Fibroblast of lung (primary cell): ENCODE measurements around the gene LRSAM1. TPM values are rescaled to one million over a fixed set of nuclear protein-coding genes. Genes with fewer than 3 reads are reported as not detected.

Experiments used
- DNase-seq, 2 donors: peaks; one replicate each; pipeline versions ENCODE4 v3.0.0 to v3.0.0-alpha.2; 2010; ENCODE audit warnings: low read depth in 2 of 2
- H2AFZ ChIP-seq: 2 replicates; pipeline ENCODE4 v1.5.1; 2012; ENCODE audit warnings: low read length, control low read depth, inconsistent platforms
- H3K27ac ChIP-seq: 2 replicates; pipeline ENCODE4 v1.5.1; 2011; ENCODE audit warnings: low read length, control low read depth; ENCODE audit not compliant: insufficient read depth
- H3K27me3 ChIP-seq: 2 replicates; pipeline ENCODE4 v1.5.1; 2011; ENCODE audit warnings: mild to moderate bottlenecking, low read length; ENCODE audit not compliant: control insufficient read depth, insufficient read depth
- H3K36me3 ChIP-seq: 2 replicates; pipeline ENCODE4 v1.5.1; 2011; ENCODE audit warnings: low read length; ENCODE audit not compliant: control insufficient read depth, insufficient read depth
- H3K4me1 ChIP-seq: 2 replicates; pipeline ENCODE4 v1.5.1; 2011; ENCODE audit warnings: low read length; ENCODE audit not compliant: control insufficient read depth, insufficient read depth; ENCODE audit errors: extremely low read depth
- H3K4me2 ChIP-seq: 2 replicates; pipeline ENCODE4 v1.5.1; 2011; ENCODE audit warnings: low read length, control low read depth; ENCODE audit not compliant: insufficient read depth; ENCODE audit errors: extremely low read depth
- H3K4me3 ChIP-seq, 4 experiments: fragments of 200-600 bp in 1 of 4; sonication (generic) in 1 of 4; replicated peaks in 1 of 4; 2 replicates each; pipeline ENCODE4 v1.5.1; 2011 to 2016; ENCODE audit warnings: low read length in 4 of 4, low read depth in 3 of 4, mild to moderate bottlenecking in 3 of 4, control low read depth in 2 of 4, inconsistent platforms in 1 of 4, mixed read lengths in 1 of 4; ENCODE audit not compliant: insufficient read depth in 1 of 4; ENCODE audit errors: control extremely low read depth in 1 of 4
- H3K79me2 ChIP-seq: 2 replicates; pipeline ENCODE4 v1.5.1; 2012; ENCODE audit warnings: mild to moderate bottlenecking, low read length, inconsistent platforms; ENCODE audit not compliant: control insufficient read depth, insufficient read depth
- H3K9ac ChIP-seq: 2 replicates; pipeline ENCODE4 v1.5.1; 2011; ENCODE audit warnings: mild to moderate bottlenecking, low read length, control low read depth; ENCODE audit not compliant: insufficient read depth
- H3K9me3 ChIP-seq: 2 replicates; pipeline ENCODE4 v1.5.1; 2012; ENCODE audit warnings: low read depth, low read length; ENCODE audit not compliant: control insufficient read depth, insufficient read depth
- H4K20me1 ChIP-seq: 2 replicates; pipeline ENCODE4 v1.5.1; 2011; ENCODE audit warnings: low read length; ENCODE audit not compliant: control insufficient read depth, insufficient read depth; ENCODE audit errors: extremely low read depth
- CTCF ChIP-seq, 2 donors: IDR thresholded peaks in 1 of 2; conservative IDR thresholded peaks in 1 of 2; 1 replicate in 1 of 2; 2 replicates in 1 of 2; pipeline ENCODE4 v1.5.1; 2011 to 2012; ENCODE audit warnings: low read length in 2 of 2, control low read depth in 1 of 2, inconsistent platforms in 1 of 2, low read depth in 1 of 2, mild to moderate bottlenecking in 1 of 2
- EZH2 ChIP-seq: IDR thresholded peaks from 2 replicates; pipeline ENCODE4 v1.5.1; 2012; ENCODE audit warnings: low read length, control low read depth, mild to moderate bottlenecking; ENCODE audit errors: missing control alignments
- polyA plus RNA-seq, 2 donors: library from polyadenylated mRNA; depleted of rRNA in 1 of 2; stranded (reverse) in 1 of 2; unstranded in 1 of 2; fragments of >200 nt; gene quantifications; 2 replicates each; pipeline ENCODE4 v1.2.1, GENCODE V29; 2011 to 2012; ENCODE audit warnings: missing spikeins in 1 of 2
- total RNA-seq: library from RNA; depleted of rRNA; stranded (reverse); fragments of >200 nt; gene quantifications from 2 replicates; pipeline ENCODE4 v1.2.1, GENCODE V29; 2014

LRSAM1 gene
- total and polyA plus RNA-seq, 2 donors (not counting 1 experiment from before 2014, with no cell fraction given): 6.8 to 18.0 TPM

- H3K4me3 ChIP-seq: no peak overlapping the region
- no peaks in the 10 kb centered on the region for H3K27me3 ChIP-seq
- H3K36me3 ChIP-seq: peaks cover 52% of the 10 kb centered on the region
- H3K9me3 ChIP-seq: no peaks in the 10 kb centered on the region
- peaks cover 63% of the 10 kb centered on the region for H3K79me2 ChIP-seq
- H3K4me2 ChIP-seq: peak overlapping the region; percentile 60
- no peak for TF ChIP-seq CTCF (conservative IDR thresholded peaks at IDR 0.05 in 1 of 2, IDR thresholded peaks at IDR 0.05 in 1 of 2; ENCODE audit: low read depth in 1 of 2, low read length in 2 of 2)
- TF ChIP-seq EZH2: no peak
- peaks cover 51% of the 10 kb centered on the region for H3K4me1 ChIP-seq
- H4K20me1 ChIP-seq: no peaks in the 10 kb centered on the region
- peak; percentile 83 to 91 for DNase-seq
- no peak overlapping the region for H2AFZ ChIP-seq
- peak overlapping the region; percentile 97 for H3K27ac ChIP-seq
- peak overlapping the region; percentile 81 for H3K9ac ChIP-seq
Observed at GRCh38 chr9:127520941-127521918, 69.9 kb downstream of the LRSAM1 start.

- Histone ChIP-seq H3K79me2 (peaks cover 64% of the 10 kb centered on the region), H4K20me1 (no peaks in the 10 kb centered on the region), H3K9ac (peak overlapping the region; percentile 81), H3K27ac (peak overlapping the region; percentile 97), H3K4me2 (peak overlapping the region; percentile 60), H3K9me3 (no peaks in the 10 kb centered on the region), H3K4me3 (peak overlapping the region in 1 of 4 experiments; percentile 2), H2AFZ (no peak overlapping the region), H3K27me3 (no peaks in the 10 kb centered on the region), H3K36me3 (peaks cover 56% of the 10 kb centered on the region), H3K4me1 (peaks cover 49% of the 10 kb centered on the region)
- no peak for DNase-seq
- TF ChIP-seq CTCF (conservative IDR thresholded peaks at IDR 0.05 in 1 of 2, IDR thresholded peaks at IDR 0.05 in 1 of 2; ENCODE audit: low read depth in 1 of 2, low read length in 2 of 2): no peak
- no peak for TF ChIP-seq EZH2
Observed at GRCh38 chr9:127521919-127522304, 70.6 kb downstream of the LRSAM1 start.

DNA sequence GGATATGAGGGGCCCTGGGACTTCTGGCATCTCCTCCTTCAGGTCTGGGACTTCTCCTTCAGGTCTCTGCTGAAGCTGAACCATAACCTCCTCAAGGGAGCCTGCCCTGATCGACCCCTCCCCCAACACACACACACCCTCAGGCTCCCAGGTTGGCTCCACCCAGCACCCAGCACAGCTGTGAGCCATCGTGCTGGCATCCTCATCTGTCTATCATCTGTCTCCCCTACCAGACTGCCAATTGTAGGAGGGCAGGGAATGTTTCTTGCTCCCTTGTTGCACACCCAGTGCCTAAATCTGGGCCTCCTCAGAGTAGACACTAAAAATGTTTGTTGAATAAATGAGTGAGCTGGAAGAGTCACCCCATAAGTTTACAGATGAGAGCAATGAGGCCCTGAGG is 71.4 kb downstream of the LRSAM1 start:
- H2AFZ ChIP-seq: no peak overlapping the region
- DNase-seq: no peak
- no peak overlapping the region for H3K4me3 ChIP-seq

More for the DNA sequence above, 71.4 kb downstream of the LRSAM1 start:
- Histone ChIP-seq H3K79me2 (peaks cover 64% of the 10 kb centered on the region), H3K27me3 (no peaks in the 10 kb centered on the region), H4K20me1 (no peaks in the 10 kb centered on the region), H3K9ac (no peak overlapping the region), H3K9me3 (no peaks in the 10 kb centered on the region), H3K27ac (peak overlapping the region; percentile 97), H3K4me1 (peaks cover 49% of the 10 kb centered on the region), H3K36me3 (peaks cover 52% of the 10 kb centered on the region), H3K4me2 (no peak overlapping the region)
- TF ChIP-seq CTCF (conservative IDR thresholded peaks at IDR 0.05 in 1 of 2, IDR thresholded peaks at IDR 0.05 in 1 of 2; ENCODE audit: low read depth in 1 of 2, low read length in 2 of 2) (no peak), EZH2 (no peak)
